C4-2B (cell line): Measurements from ENCODE around the gene SPRED2.

Experiments used
- ZFX ChIP-seq: fragments of 450-650 bp; IDR thresholded peaks from 2 replicates; pipeline ENCODE4 v1.6.1; 2017
- TF ChIP-seq, protein P1 (sequence below): fragments of 450-650 bp; conservative IDR thresholded peaks from 2 replicates; pipeline ENCODE4 v1.5.1; 2017; ENCODE audit warnings: mild to moderate bottlenecking

GRCh38 chr2:65344182-65344581 lies 88.2 kb downstream of the SPRED2 start:
- TF ChIP-seq, protein P1, sequence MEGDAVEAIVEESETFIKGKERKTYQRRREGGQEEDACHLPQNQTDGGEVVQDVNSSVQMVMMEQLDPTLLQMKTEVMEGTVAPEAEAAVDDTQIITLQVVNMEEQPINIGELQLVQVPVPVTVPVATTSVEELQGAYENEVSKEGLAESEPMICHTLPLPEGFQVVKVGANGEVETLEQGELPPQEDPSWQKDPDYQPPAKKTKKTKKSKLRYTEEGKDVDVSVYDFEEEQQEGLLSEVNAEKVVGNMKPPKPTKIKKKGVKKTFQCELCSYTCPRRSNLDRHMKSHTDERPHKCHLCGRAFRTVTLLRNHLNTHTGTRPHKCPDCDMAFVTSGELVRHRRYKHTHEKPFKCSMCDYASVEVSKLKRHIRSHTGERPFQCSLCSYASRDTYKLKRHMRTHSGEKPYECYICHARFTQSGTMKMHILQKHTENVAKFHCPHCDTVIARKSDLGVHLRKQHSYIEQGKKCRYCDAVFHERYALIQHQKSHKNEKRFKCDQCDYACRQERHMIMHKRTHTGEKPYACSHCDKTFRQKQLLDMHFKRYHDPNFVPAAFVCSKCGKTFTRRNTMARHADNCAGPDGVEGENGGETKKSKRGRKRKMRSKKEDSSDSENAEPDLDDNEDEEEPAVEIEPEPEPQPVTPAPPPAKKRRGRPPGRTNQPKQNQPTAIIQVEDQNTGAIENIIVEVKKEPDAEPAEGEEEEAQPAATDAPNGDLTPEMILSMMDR, result no peak
- TF ChIP-seq ZFX, result no peak
